HEK293 (cell line): ENCODE results near the gene TEDDM1.

Experiments used
- CTCF ChIA-PET: fragments of 350-600 bp; formaldehyde crosslinking; extraction: SDS; loops from one replicate; lab custom pipeline; 2021; ENCODE audit warnings: antibody characterized with exemption; lab: Yijun Ruan, JAX
- POLR2A ChIA-PET: fragments of 300-600 bp; formaldehyde crosslinking; extraction: SDS; loops from one replicate; lab custom pipeline; 2020; ENCODE audit warnings: antibody characterized with exemption, inconsistent platforms; lab: Yijun Ruan, JAX
- H3K27ac ChIP-seq: fragments of 200-500 bp; sonication (Bioruptor generic); 2 replicates; pipeline ENCODE4 v1.5.1; 2014; ENCODE audit warnings: low read depth, low read length, control low read depth, inconsistent platforms; ENCODE audit errors: extremely low read depth
- H3K36me3 ChIP-seq, 2 experiments: fragments of 200-500 bp in 1 of 2; sonication (Bioruptor generic) in 1 of 2; 1 replicate in 1 of 2; 2 replicates in 1 of 2; pipeline ENCODE4 v1.5.1; 2014 to 2017; ENCODE audit warnings: inconsistent platforms in 2 of 2, low read length in 2 of 2; ENCODE audit not compliant: control insufficient read depth in 2 of 2, insufficient read depth in 1 of 2
- H3K4me1 ChIP-seq: fragments of 200-500 bp; sonication (Bioruptor generic); 2 replicates; pipeline ENCODE4 v1.5.1; 2014; ENCODE audit warnings: mild to moderate bottlenecking, low read length, inconsistent platforms; ENCODE audit not compliant: control insufficient read depth, insufficient read depth
- H3K4me3 ChIP-seq: 2 replicates; pipeline ENCODE4 v1.5.1; 2011; ENCODE audit warnings: low read depth, mild to moderate bottlenecking, control low read depth, low read length, moderate library complexity
- H3K9me3 ChIP-seq: fragments of 200-500 bp; sonication (Bioruptor generic); 2 replicates; pipeline ENCODE4 v1.5.1; 2014; ENCODE audit warnings: low read depth, low read length, inconsistent platforms; ENCODE audit not compliant: control insufficient read depth, insufficient read depth
- BCL11B ChIP-seq: fragments of 450-650 bp; formaldehyde crosslinking; IDR thresholded peaks from 2 replicates; pipeline ENCODE4 v1.5.1; 2016; ENCODE audit warnings: low read depth, missing biosample characterization, missing genetic modification characterization
- FEZF1 ChIP-seq: fragments of 450-650 bp; formaldehyde crosslinking; IDR thresholded peaks from 2 replicates; pipeline ENCODE4 v1.5.1; 2016; ENCODE audit warnings: missing biosample characterization, missing genetic modification characterization
- GLIS1 ChIP-seq: fragments of 450-650 bp; formaldehyde crosslinking; IDR thresholded peaks from 2 replicates; pipeline ENCODE4 v1.5.1; 2016; ENCODE audit warnings: missing biosample characterization, missing genetic modification characterization
- GLIS2 ChIP-seq: fragments of 450-650 bp; formaldehyde crosslinking; IDR thresholded peaks from 2 replicates; pipeline ENCODE4 v1.5.1; 2016; ENCODE audit warnings: missing biosample characterization, missing genetic modification characterization
- HIC1 ChIP-seq: fragments of 450-650 bp; formaldehyde crosslinking; IDR thresholded peaks from 2 replicates; pipeline ENCODE4 v1.5.1; 2016; ENCODE audit warnings: missing biosample characterization, missing genetic modification characterization
- OVOL3 ChIP-seq: fragments of 450-650 bp; formaldehyde crosslinking; IDR thresholded peaks from 2 replicates; pipeline ENCODE4 v1.5.1; 2016; ENCODE audit warnings: missing biosample characterization, missing genetic modification characterization
- PATZ1 ChIP-seq: fragments of 450-650 bp; formaldehyde crosslinking; IDR thresholded peaks from 2 replicates; pipeline ENCODE4 v1.5.1; 2016; ENCODE audit warnings: missing biosample characterization, missing genetic modification characterization
- TRIM28 ChIP-seq: IDR thresholded peaks from 2 replicates; pipeline ENCODE4 v1.6.1; 2011; ENCODE audit warnings: low read length, control low read depth, borderline replicate concordance
- ZBTB20 ChIP-seq: fragments of 450-650 bp; formaldehyde crosslinking; IDR thresholded peaks from 2 replicates; pipeline ENCODE4 v1.5.1; 2016; ENCODE audit warnings: missing biosample characterization, missing genetic modification characterization
- ZBTB26 ChIP-seq: fragments of 450-650 bp; formaldehyde crosslinking; optimal IDR thresholded peaks from 2 replicates; pipeline ENCODE3; 2016; ENCODE audit warnings: missing biosample characterization, mild to moderate bottlenecking, missing genetic modification characterization
- ZFP37 ChIP-seq: fragments of 450-650 bp; formaldehyde crosslinking; IDR thresholded peaks from 2 replicates; pipeline ENCODE4 v1.5.1; 2016; ENCODE audit warnings: missing biosample characterization, missing genetic modification characterization
- ZFP41 ChIP-seq: fragments of 450-650 bp; formaldehyde crosslinking; IDR thresholded peaks from 2 replicates; pipeline ENCODE4 v1.5.1; 2016; ENCODE audit warnings: missing biosample characterization, missing genetic modification characterization, borderline replicate concordance
- ZIC2 ChIP-seq: fragments of 450-650 bp; formaldehyde crosslinking; IDR thresholded peaks from 2 replicates; pipeline ENCODE4 v1.5.1; 2016; ENCODE audit warnings: missing biosample characterization, missing genetic modification characterization
- ZNF184 ChIP-seq: fragments of 450-650 bp; IDR thresholded peaks from 2 replicates; pipeline ENCODE4 v1.5.1; 2018; ENCODE audit warnings: missing biosample characterization, mild to moderate bottlenecking, missing genetic modification characterization
- ZNF221 ChIP-seq: fragments of 450-650 bp; formaldehyde crosslinking; IDR thresholded peaks from 2 replicates; pipeline ENCODE4 v1.5.1; 2017; ENCODE audit warnings: missing biosample characterization, missing genetic modification characterization, borderline replicate concordance
- ZNF239 ChIP-seq: fragments of 450-650 bp; formaldehyde crosslinking; IDR thresholded peaks from 2 replicates; pipeline ENCODE4 v1.5.1; 2016; ENCODE audit warnings: missing biosample characterization, missing genetic modification characterization
- ZNF335 ChIP-seq: fragments of 450-650 bp; formaldehyde crosslinking; conservative IDR thresholded peaks from 2 replicates; pipeline ENCODE4 v1.5.1; 2016; ENCODE audit warnings: missing biosample characterization, missing genetic modification characterization
- ZNF416 ChIP-seq: fragments of 450-650 bp; formaldehyde crosslinking; IDR thresholded peaks from 2 replicates; pipeline ENCODE4 v1.5.1; 2016; ENCODE audit warnings: missing biosample characterization, missing genetic modification characterization
- ZNF544 ChIP-seq: fragments of 450-650 bp; formaldehyde crosslinking; IDR thresholded peaks from 2 replicates; pipeline ENCODE4 v1.5.0; 2017; ENCODE audit warnings: missing biosample characterization, missing genetic modification characterization
- ZNF560 ChIP-seq: fragments of 450-650 bp; formaldehyde crosslinking; IDR thresholded peaks from 2 replicates; pipeline ENCODE4 v1.5.1; 2017; ENCODE audit warnings: missing biosample characterization, missing genetic modification characterization, borderline replicate concordance
- ZNF621 ChIP-seq: fragments of 450-650 bp; formaldehyde crosslinking; IDR thresholded peaks from 2 replicates; pipeline ENCODE4 v1.5.1; 2017; ENCODE audit warnings: missing biosample characterization, missing genetic modification characterization
- ZNF624 ChIP-seq: fragments of 450-650 bp; formaldehyde crosslinking; IDR thresholded peaks from 2 replicates; pipeline ENCODE4 v1.5.1; 2017; ENCODE audit warnings: missing biosample characterization, missing genetic modification characterization
- ZNF629 ChIP-seq: fragments of 450-650 bp; formaldehyde crosslinking; IDR thresholded peaks from 2 replicates; pipeline ENCODE4 v1.5.1; 2017; ENCODE audit warnings: missing biosample characterization, missing genetic modification characterization
- ZNF785 ChIP-seq: fragments of 450-650 bp; formaldehyde crosslinking; IDR thresholded peaks from 2 replicates; pipeline ENCODE4 v1.5.1; 2016; ENCODE audit warnings: missing biosample characterization, missing genetic modification characterization
- ZNF837 ChIP-seq: fragments of 450-650 bp; formaldehyde crosslinking; IDR thresholded peaks from 2 replicates; pipeline ENCODE4 v1.5.1; 2016; ENCODE audit warnings: missing biosample characterization, missing genetic modification characterization
- ZSCAN16 ChIP-seq: fragments of 450-650 bp; formaldehyde crosslinking; IDR thresholded peaks from 2 replicates; pipeline ENCODE4 v1.5.1; 2016; ENCODE audit warnings: missing biosample characterization, missing genetic modification characterization
- TF ChIP-seq, protein P1 (sequence below): fragments of 450-650 bp; IDR thresholded peaks from 2 replicates; pipeline ENCODE4 v1.5.1; 2018; ENCODE audit warnings: missing biosample characterization, missing genetic modification characterization

Gene TEDDM1

DNA sequence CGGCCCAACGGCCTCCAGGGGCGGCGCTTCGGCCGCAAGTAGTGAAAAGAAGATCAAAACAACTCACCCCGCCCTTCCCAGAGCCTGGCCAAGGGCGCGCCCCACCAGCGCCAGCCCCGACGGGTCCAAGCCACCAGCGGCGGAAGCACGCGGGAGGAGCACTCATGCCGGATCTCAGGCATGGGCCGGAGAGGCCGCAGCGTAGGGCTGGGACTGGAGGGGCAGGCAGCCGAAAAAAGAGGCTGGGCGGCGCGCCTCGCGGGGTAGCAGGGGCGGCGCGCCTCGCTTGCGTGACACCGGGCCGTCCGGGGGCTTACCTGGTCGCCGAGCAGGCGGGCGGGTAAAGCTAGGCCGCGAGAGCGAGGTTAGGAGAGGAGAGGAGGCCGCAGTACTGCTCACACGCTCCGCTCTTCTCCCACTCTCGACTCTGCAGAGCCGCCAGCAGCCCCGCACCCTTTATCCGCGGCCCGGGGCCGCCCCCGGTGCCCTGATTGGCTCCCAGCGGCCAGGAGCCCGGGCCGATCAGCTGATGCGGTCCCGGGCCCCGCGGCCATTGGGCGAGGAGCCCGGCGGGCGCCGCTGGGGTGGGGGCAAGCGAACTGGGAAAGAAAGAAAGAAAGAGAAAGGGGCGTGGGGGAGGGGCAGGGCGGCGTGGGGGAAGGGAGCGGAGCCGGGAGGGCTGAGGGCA, 9.0 kb downstream of the TEDDM1 start, which contains the start of gene GLUL (continued):
- TF ChIP-seq ZNF335 (tag by site-specific recombination), result peak; percentile 69
- TF ChIP-seq OVOL3 (tag by site-specific recombination), result no peak
- TF ChIP-seq TRIM28, result no peak
- no peak for TF ChIP-seq ZNF416 (tag by site-specific recombination)
- TF ChIP-seq ZFP41 (tag by site-specific recombination), result 0 out of 2 replicates have a peak, but pooled peaks have one; percentile 60
- peak; percentile 98 for TF ChIP-seq ZFP37 (tag by site-specific recombination)
- no peak for TF ChIP-seq ZNF184 (tag by site-specific recombination)
- no peak for TF ChIP-seq ZNF785 (tag by site-specific recombination)
- TF ChIP-seq ZNF621 (tag by site-specific recombination), result no peak
- peak; percentile 92 for TF ChIP-seq ZBTB26 (tag by site-specific recombination)
- TF ChIP-seq, all 188 proteins: peak for 66

GRCh38 chr1:182391028-182391361, 9.5 kb downstream of the TEDDM1 start:
- CTCF ChIA-PET, result interaction anchor here (1.1 to 4.5 kb wide), 2 partner anchors 247 to 306 kb away, joined by 5 to 28 read pairs; no protein-coding TSS in a partner anchor
- Histone ChIP-seq H3K4me3 (peak overlapping the region; percentile 74), H3K9me3 (no peaks in the 10 kb centered on the region)

More at GRCh38 chr1:182391028-182391361, 9.5 kb downstream of the TEDDM1 start:
- POLR2A ChIA-PET, result interaction anchor here (0.8 to 1.7 kb wide), 4 partner anchors 11 to 247 kb away, joined by 3 to 10 read pairs (median 4); no protein-coding TSS in a partner anchor
- peaks cover 17 to 45% of the 10 kb centered on the region in 2 experiments for H3K36me3 ChIP-seq
- H3K27ac ChIP-seq, result peak overlapping the region; percentile 89
- TF ChIP-seq PATZ1 (tag by site-specific recombination), result peak; percentile 32
- no peak for TF ChIP-seq ZNF560
- TF ChIP-seq ZSCAN16 (tag by site-specific recombination), result no peak
- TF ChIP-seq ZNF221 (tag by site-specific recombination), result no peak
- no peak; the same call in 1 of the 2 replicates for TF ChIP-seq ZNF624
- 0 out of 2 replicates have a peak, but pooled peaks have one; percentile 1 for TF ChIP-seq OVOL3 (tag by site-specific recombination)
- peak; percentile 62 for TF ChIP-seq GLIS1 (tag by site-specific recombination)
- TF ChIP-seq GLIS2 (tag by site-specific recombination), result peak; percentile 44
- TF ChIP-seq BCL11B (tag by site-specific recombination), result no peak
- peak; percentile 66; the same call in 1 of the 2 replicates for TF ChIP-seq HIC1 (tag by site-specific recombination)
- TF ChIP-seq ZBTB20, result 0 out of 2 replicates have a peak, but pooled peaks have one; percentile 11
- peak; percentile 96 for TF ChIP-seq ZIC2 (tag by site-specific recombination)
- TF ChIP-seq, protein P1, sequence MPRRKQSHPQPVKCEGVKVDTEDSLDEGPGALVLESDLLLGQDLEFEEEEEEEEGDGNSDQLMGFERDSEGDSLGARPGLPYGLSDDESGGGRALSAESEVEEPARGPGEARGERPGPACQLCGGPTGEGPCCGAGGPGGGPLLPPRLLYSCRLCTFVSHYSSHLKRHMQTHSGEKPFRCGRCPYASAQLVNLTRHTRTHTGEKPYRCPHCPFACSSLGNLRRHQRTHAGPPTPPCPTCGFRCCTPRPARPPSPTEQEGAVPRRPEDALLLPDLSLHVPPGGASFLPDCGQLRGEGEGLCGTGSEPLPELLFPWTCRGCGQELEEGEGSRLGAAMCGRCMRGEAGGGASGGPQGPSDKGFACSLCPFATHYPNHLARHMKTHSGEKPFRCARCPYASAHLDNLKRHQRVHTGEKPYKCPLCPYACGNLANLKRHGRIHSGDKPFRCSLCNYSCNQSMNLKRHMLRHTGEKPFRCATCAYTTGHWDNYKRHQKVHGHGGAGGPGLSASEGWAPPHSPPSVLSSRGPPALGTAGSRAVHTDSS, result no peak
- TF ChIP-seq ZNF837 (tag by site-specific recombination), result no peak; the same call in 1 of the 2 replicates
- 0 out of 2 replicates have a peak, but pooled peaks have one; percentile 4 for TF ChIP-seq ZNF629 (tag by site-specific recombination)
- no peak for TF ChIP-seq ZNF239 (tag by site-specific recombination)
- TF ChIP-seq ZNF785 (tag by site-specific recombination), result no peak
- TF ChIP-seq FEZF1 (tag by site-specific recombination), result 0 out of 2 replicates have a peak, but pooled peaks have one; percentile 6
- peak; percentile 96 for TF ChIP-seq ZNF335 (tag by site-specific recombination)
- TF ChIP-seq ZNF544, result no peak
- no peaks in the 10 kb centered on the region for H3K4me1 ChIP-seq
